ENCODE data around the gene RAPGEFL1. TPM values are rescaled to one million over a fixed set of nuclear protein-coding genes. Genes with fewer than 3 reads are reported as not detected.

Gene RAPGEFL1
- total and polyA plus RNA-seq, 2 of the 8 experiments (the other 6 are each of a cell fraction or from before 2014, with no cell fraction given): 20.0 to 20.2 TPM

DNA sequence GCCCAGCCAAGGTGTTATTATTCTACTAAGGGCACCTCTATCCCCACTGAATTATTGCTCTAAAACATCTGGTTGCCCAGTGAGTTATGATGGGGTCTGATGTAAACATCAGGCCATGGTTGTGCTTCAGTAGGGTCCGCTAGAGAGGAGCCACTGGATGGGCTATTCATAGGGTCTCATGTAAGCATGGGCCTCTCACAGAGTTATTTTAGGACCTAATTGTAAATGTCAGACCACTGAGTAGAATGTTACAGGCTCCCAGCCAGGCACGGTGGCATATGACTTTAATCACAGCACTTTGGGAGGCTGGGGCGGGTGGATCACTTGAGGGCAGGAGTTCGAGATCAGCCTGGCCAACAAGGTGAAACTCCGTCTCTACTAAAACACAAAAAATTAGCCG, 5.3 kb downstream of the RAPGEFL1 start:
- POLR2A ChIA-PET (ENCODE audit: partially characterized antibody): interaction anchor here (1.3 to 9.1 kb wide), 2 partner anchors 9 to 103 kb away, joined by 3 to 105 read pairs; no protein-coding TSS in a partner anchor
- FAIRE-seq: no peak
- TF ChIP-seq YY1 (IDR thresholded peaks at IDR 0.05; ENCODE audit: low read depth, low read length) (no peak), KDM4A (IDR thresholded peaks at IDR 0.05; ENCODE audit: low read depth, low read length, severe bottlenecking) (no peak), RFX5 (IDR thresholded peaks at IDR 0.05; ENCODE audit: borderline replicate concordance, low read depth, low read length) (no peak), SAP30 (IDR thresholded peaks at IDR 0.05; ENCODE audit: insufficient read depth, insufficient replicate concordance, low read length) (no peak), PHF8 (conservative IDR thresholded peaks at IDR 0.05; ENCODE audit: low read depth, low read length) (no peak), EP300 (IDR thresholded peaks at IDR 0.05; ENCODE audit: borderline replicate concordance in 1 of 2, low read depth in 2 of 2, low read length in 2 of 2) (no peak), SUZ12 (IDR thresholded peaks at IDR 0.05; ENCODE audit: low read length) (no peak), TAF1 (IDR thresholded peaks at IDR 0.05; ENCODE audit: low read depth, low read length) (no peak), NRF1 (IDR thresholded peaks at IDR 0.05; ENCODE audit: low read depth, low read length) (no peak), CTCF (IDR thresholded peaks at IDR 0.05; ENCODE audit: control extremely low read depth in 1 of 3, insufficient read depth in 1 of 3, low read depth in 1 of 3, low read length in 3 of 3) (no peak)

More for the DNA sequence above, 5.3 kb downstream of the RAPGEFL1 start:
- Histone ChIP-seq H4K91ac (replicated peaks; ENCODE audit: insufficient read length, low read length) (no peak overlapping the region), H2AK5ac (ENCODE audit: low read depth, low read length) (no peak overlapping the region), H3K27ac (ENCODE audit: low read depth, low read length) (no peak overlapping the region), H3K4me2 (ENCODE audit: insufficient read depth in 1 of 2, low read depth in 2 of 2, low read length in 2 of 2) (no peak overlapping the region), H3K9me3 (ENCODE audit: insufficient read depth in 2 of 2, low read depth in 1 of 2, low read length in 1 of 2) (no peaks in the 10 kb centered on the region), H2BK12ac (ENCODE audit: low read depth, low read length) (no peak overlapping the region), H3K23me2 (ENCODE audit: low read depth, low read length) (peaks cover 2% of the 10 kb centered on the region; the same call in 1 of the 2 replicates), H3K23ac (ENCODE audit: insufficient read length) (no peak overlapping the region), H2BK20ac (ENCODE audit: low read length) (no peak overlapping the region), H3K27me3 (replicated peaks in 1 of 4; ENCODE audit: control insufficient read depth in 3 of 4, extremely low read depth in 1 of 4, insufficient read depth in 3 of 4, low read length in 3 of 4) (no peaks in the 10 kb centered on the region), H3K9ac (replicated peaks in 1 of 4; ENCODE audit: extremely low read depth in 1 of 4, low read depth in 3 of 4, low read length in 3 of 4) (no peak overlapping the region), H2BK5ac (ENCODE audit: low read depth, low read length) (no peak overlapping the region), H2BK15ac (ENCODE audit: low read length) (no peak overlapping the region), H3K4ac (replicated peaks; ENCODE audit: insufficient read length, low read depth, low read length) (no peak overlapping the region), H3K79me1 (ENCODE audit: low read depth, low read length) (no peaks in the 10 kb centered on the region), H3K4me1 (replicated peaks in 1 of 4; ENCODE audit: control insufficient read depth in 3 of 4, insufficient read depth in 4 of 4, low read length in 3 of 4) (peaks cover 3 to 12% (median 8%) of the 10 kb centered on the region in 4 experiments; a peak in 6 of 7 replicates), H3K14ac (ENCODE audit: insufficient read length) (no peak overlapping the region), H3K4me3 (ENCODE audit: extremely low read depth in 1 of 4, insufficient read depth in 2 of 4, low read depth in 3 of 4, low read length in 4 of 4) (no peak overlapping the region), H3K79me2 (ENCODE audit: control insufficient read depth in 1 of 2, insufficient read depth in 2 of 2, low read length in 2 of 2) (no peaks in the 10 kb centered on the region), H4K8ac (ENCODE audit: extremely low read depth, insufficient read depth, low read length) (no peak overlapping the region), H4K20me1 (replicated peaks in 1 of 2; ENCODE audit: control insufficient read depth in 1 of 2, insufficient read depth in 2 of 2, low read length in 2 of 2) (peaks cover 0 to 14% of the 10 kb centered on the region in 2 experiments), H2BK120ac (replicated peaks; ENCODE audit: low read depth, low read length) (no peak overlapping the region), H2AFZ (ENCODE audit: low read length) (no peak overlapping the region), H3K18ac (ENCODE audit: extremely low read depth, low read length) (no peak overlapping the region), H3K56ac (replicated peaks; ENCODE audit: insufficient read length, low read depth, low read length) (no peak overlapping the region), H3K36me3 (ENCODE audit: control insufficient read depth in 2 of 4, insufficient read depth in 4 of 4, low read length in 3 of 4) (no peaks in the 10 kb centered on the region; a peak in 1 of 8 replicates), H4K5ac (ENCODE audit: insufficient read length, low read depth, low read length) (no peak overlapping the region)
- WGBS, 2 experiments (ENCODE audit: extremely low coverage in 1 of 2, insufficient coverage in 1 of 2, insufficient read length in 1 of 2, insufficient replicate concordance in 2 of 2, low coverage in 1 of 2, low lambda C conversion rate in 2 of 2, missing lambda C conversion rate in 1 of 2): 93% methylated on average over 6 of the region's 6 CpGs; no CpG with 5 or more reads in 1 of the 2 experiments
- no peak for DNase-seq (ENCODE audit: low read depth in 1 of 2, low spot score in 2 of 2)
- CTCF ChIA-PET (ENCODE audit: partially characterized antibody): interaction anchor here (0.7 to 3.8 kb wide), 5 partner anchors 9 to 206 kb away, joined by 3 to 18 read pairs (median 8); no protein-coding TSS in a partner anchor

Measured in H1 (cell line).